ENCODE measurements around the gene IL1RAP. TPM values are rescaled to one million over a fixed set of nuclear protein-coding genes. Genes with fewer than 3 reads are reported as not detected.

The IL1RAP gene
- total RNA-seq, 2 donors from 2014 or later = 5.3 to 5.4 TPM

GRCh38 chr3:190579514-190580137 is 65.7 kb downstream of the IL1RAP start:
- H3K27me3 ChIP-seq = no peaks in the 10 kb centered on the region
- H3K4me3 ChIP-seq = no peak overlapping the region
- intact Hi-C loops (cut with DNase I) = no loop called here
- 61 to 64% methylated on average over 3 of the region's 3 CpGs for WGBS, 2 donors
- no peaks in the 10 kb centered on the region for H3K36me3 ChIP-seq (replicated peaks in 1 of 2; ENCODE audit: insufficient read depth in 1 of 2, low read depth in 2 of 2)
- ATAC-seq = no peak
- no peak for TF ChIP-seq POLR2A (IDR thresholded peaks at IDR 0.05)
- TF ChIP-seq CTCF (IDR thresholded peaks at IDR 0.05) = no peak
- H3K4me1 ChIP-seq = peaks cover 4% of the 10 kb centered on the region
- DNase-seq = no peak
- no peaks in the 10 kb centered on the region for H3K9me3 ChIP-seq
- H3K27ac ChIP-seq = no peak overlapping the region

GRCh38 chr3:190580417-190580816 is 66.5 kb downstream of the IL1RAP start:
- Histone ChIP-seq H3K9me3 (no peaks in the 10 kb centered on the region), H3K4me1 (peaks cover 4% of the 10 kb centered on the region), H3K27ac (no peak overlapping the region), H3K27me3 (no peaks in the 10 kb centered on the region), H3K4me3 (no peak overlapping the region), H3K36me3 (replicated peaks in 1 of 2; ENCODE audit: insufficient read depth in 1 of 2, low read depth in 2 of 2) (no peaks in the 10 kb centered on the region)
- DNase-seq (no peak), ATAC-seq (no peak)
- TF ChIP-seq POLR2A (IDR thresholded peaks at IDR 0.05) = no peak
- no peak for TF ChIP-seq CTCF (IDR thresholded peaks at IDR 0.05)
- intact Hi-C loops (cut with DNase I) = no loop called here
- 72 to 87% methylated on average over 2 of the region's 2 CpGs for WGBS, 2 donors

GRCh38 chr3:190581041-190581541 is 67.2 kb downstream of the IL1RAP start:
- Histone ChIP-seq H3K9me3 (no peaks in the 10 kb centered on the region), H3K4me3 (no peak overlapping the region), H3K27me3 (no peaks in the 10 kb centered on the region), H3K36me3 (replicated peaks in 1 of 2; ENCODE audit: insufficient read depth in 1 of 2, low read depth in 2 of 2) (no peaks in the 10 kb centered on the region), H3K27ac (no peak overlapping the region), H3K4me1 (peaks cover 4% of the 10 kb centered on the region)
- DNase-seq (no peak), ATAC-seq (no peak)
- no peak for TF ChIP-seq POLR2A (IDR thresholded peaks at IDR 0.05)
- no peak for TF ChIP-seq CTCF (IDR thresholded peaks at IDR 0.05)
- WGBS, 2 donors = 55 to 60% methylated on average over 5 of the region's 5 CpGs
- intact Hi-C loops (cut with DNase I) = no loop called here

DNA sequence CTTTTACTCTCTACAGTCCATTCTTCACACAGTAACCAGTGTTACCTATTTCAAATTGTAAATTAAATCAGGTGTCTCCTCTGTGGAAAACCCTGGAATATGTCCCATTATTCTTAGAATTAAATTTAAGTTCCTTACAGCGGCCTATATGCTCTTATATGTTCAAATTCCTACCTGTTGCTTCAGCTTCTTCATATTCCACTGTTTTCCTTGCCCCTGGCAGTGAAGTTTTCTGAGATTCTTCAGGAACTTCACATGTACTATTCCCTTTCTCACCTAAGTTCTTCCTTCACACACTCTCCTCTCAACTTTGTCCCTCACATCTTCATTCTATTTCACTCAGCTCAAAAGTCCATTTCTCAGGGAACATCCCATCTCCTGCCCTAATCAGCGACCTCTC is 68.8 kb downstream of the IL1RAP start:
- no peaks in the 10 kb centered on the region for H3K27me3 ChIP-seq
- no peaks in the 10 kb centered on the region for H3K36me3 ChIP-seq (replicated peaks in 1 of 2; ENCODE audit: insufficient read depth in 1 of 2, low read depth in 2 of 2)
- H3K9me3 ChIP-seq = no peaks in the 10 kb centered on the region
- WGBS, 2 donors = 91 to 96% methylated on average over 2 of the region's 2 CpGs
- H3K27ac ChIP-seq = no peak overlapping the region
- TF ChIP-seq POLR2A (IDR thresholded peaks at IDR 0.05) = no peak
- no peak for TF ChIP-seq CTCF (IDR thresholded peaks at IDR 0.05)
- peaks cover 4% of the 10 kb centered on the region for H3K4me1 ChIP-seq
- intact Hi-C loops (cut with DNase I) = no loop called here
- ATAC-seq = no peak
- H3K4me3 ChIP-seq = no peak overlapping the region
- DNase-seq = no peak

Measured in body of pancreas (tissue), 4 donors.